ENCODE results near the gene NR1H2.

Gene NR1H2

DNA sequence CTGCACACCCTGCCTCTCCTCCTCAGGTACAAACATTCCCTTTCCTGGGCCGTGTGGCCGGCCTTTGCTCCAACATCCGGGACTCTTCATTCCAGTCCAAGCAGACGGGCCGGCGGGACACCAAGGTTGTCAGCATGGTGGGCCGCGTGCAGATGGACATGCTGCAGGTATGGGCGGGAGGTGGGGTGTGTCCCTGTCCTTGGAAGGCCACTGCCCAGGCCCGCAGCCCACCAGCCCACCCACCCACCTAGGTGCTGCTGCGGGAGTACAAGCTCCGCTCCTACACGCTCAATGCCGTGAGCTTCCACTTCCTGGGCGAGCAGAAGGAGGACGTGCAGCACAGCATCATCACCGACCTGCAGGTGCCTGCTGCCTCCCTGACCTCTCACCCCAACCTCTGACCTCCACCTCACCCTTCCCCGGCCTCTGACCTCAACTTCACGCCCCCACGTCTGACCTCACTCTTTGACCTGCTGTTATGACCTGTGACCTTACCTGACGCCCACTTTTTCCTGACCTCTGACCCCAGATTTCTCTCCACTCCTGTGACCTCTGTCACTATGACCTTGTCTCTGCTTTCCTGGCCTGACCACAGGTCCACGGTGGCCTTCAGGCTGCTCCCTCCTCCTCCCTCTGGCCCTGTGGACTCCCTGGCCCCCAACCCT, 30.0 kb downstream of the NR1H2 start:
- no peak for DNase-seq

DNA sequence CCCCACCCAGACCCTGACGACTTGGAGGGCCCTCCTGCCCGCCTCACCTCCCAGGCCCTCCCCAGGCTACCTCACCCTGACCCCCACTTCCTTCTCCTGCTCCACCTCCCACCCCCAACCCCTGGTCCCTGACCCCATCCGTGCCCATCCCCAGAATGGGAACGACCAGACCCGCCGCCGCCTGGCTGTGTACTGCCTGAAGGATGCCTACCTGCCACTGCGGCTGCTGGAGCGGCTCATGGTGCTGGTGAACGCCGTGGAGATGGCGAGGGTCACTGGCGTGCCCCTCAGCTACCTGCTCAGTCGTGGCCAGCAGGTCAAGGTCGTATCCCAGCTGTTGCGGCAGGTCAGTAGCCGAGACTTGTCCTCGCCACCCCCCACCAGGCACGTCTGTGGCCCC, 30.6 kb downstream of the NR1H2 start:
- no peak for DNase-seq

GRCh38 chr19:50409347-50409746, 33.1 kb downstream of the NR1H2 start:
- DNase-seq = no peak

- DNase-seq = no peak
These were observed 33.9 kb downstream of the NR1H2 start for GRCh38 chr19:50410109-50410508.

- DNase-seq = no peak
These were observed 36.2 kb downstream of the NR1H2 start for GRCh38 chr19:50412419-50412818.

- no peak for DNase-seq
These were observed 36.8 kb downstream of the NR1H2 start for GRCh38 chr19:50413096-50413495.

DNA sequence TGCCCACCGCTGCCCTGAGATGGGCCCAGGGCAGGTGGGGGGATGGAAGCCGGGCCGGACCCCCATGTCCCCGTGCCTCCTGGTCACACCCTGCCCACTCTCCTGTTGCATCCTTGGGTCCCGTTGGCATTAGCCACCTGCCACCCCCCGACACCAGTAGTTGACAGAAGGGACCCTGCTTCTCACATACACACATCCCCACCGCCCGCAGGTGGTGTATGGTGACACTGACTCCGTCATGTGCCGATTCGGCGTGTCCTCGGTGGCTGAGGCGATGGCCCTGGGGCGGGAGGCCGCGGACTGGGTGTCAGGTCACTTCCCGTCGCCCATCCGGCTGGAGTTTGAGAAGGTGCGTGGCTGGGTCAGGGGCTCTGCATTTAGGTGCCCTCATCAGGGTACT, 37.3 kb downstream of the NR1H2 start:
- no peak for DNase-seq

- DNase-seq = peak; percentile 51
These were observed 38.8 kb downstream of the NR1H2 start for GRCh38 chr19:50414864-50415660.

GRCh38 chr19:50415661-50416033, 39.4 kb downstream of the NR1H2 start:
- no peak for DNase-seq

DNA sequence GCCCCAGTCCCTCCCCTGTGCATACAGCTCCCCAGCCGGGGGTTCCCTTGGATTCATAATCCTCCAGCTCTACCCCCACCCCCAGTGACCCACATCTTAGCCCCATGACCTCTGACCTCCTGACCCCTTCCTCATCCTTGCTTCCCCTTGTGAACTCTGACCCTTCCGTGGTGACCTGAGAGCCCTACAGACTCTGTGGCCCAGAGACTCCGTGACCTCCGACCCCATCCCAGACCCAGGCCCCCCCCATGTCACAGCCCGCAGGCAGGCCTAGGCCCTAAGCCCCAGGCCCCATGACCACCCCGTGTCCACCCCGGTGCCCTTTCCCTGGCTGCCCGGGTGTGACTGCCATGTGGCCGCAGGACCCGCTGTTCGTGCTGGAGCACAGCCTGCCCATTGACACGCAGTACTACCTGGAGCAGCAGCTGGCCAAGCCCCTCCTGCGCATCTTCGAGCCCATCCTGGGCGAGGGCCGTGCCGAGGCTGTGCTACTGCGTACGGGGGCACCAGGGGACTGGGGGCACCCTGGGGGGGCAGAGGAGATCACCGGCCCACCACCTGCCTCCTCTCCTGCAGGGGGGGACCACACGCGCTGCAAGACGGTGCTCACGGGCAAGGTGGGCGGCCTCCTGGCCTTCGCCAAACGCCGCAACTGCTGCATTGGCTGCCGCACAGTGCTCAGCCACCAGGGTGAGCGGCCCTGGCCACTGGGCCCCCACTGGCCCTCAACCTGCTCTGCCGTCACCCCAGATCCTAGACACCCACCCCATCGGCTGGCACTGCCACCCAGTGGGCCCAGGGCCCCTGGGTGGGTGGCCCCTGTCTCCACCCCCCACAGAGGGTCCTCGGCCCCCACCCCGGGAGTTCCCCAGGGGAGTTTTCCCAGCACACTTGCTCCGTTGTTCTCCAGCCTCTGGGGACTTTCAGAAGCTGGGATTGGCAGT, 40.0 kb downstream of the NR1H2 start:
- no peak for DNase-seq

- no peak for DNase-seq
These were observed 41.1 kb downstream of the NR1H2 start for GRCh38 chr19:50417111-50418081.

GRCh38 chr19:50418176-50419021, 42.1 kb downstream of the NR1H2 start, which contains the start of gene SPIB:
Gene SPIB (plus strand): TSS chr19:50418938. CDS start chr19:50418963, 25 bp downstream.
- no peak for DNase-seq

- no peak for DNase-seq
These were observed 42.8 kb downstream of the NR1H2 start for GRCh38 chr19:50419022-50419579.

- no peak for DNase-seq
These were observed 43.4 kb downstream of the NR1H2 start for GRCh38 chr19:50419580-50420035.

DNA sequence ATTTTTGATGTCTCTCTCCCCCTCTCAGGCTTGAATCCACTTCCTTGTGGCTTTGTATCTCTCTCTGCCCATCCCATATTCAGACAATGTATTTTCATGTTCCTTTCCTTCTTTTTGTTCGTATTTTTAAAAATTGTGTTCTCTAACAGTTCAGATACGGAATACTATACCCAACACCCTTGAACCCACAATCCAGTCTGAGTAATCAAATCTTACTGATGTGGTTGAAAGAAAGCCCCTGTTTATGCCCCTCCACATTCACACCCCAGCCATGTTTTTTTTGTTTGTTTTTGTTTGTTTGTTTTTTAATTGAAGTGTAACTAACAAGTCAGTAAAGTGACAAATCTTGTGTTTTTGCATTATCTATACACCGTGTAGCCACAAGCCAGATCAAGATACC, 43.9 kb downstream of the NR1H2 start:
- DNase-seq = no peak

GRCh38 chr19:50420808-50421207, 44.6 kb downstream of the NR1H2 start:
- DNase-seq = no peak

- DNase-seq = no peak
These were observed 46.4 kb downstream of the NR1H2 start for GRCh38 chr19:50422397-50423278.

- no peak for DNase-seq
These were observed 47.2 kb downstream of the NR1H2 start for GRCh38 chr19:50423279-50424113.

- no peak for DNase-seq
These were observed 49.3 kb downstream of the NR1H2 start for GRCh38 chr19:50425581-50425980.

Measured in central memory CD4-positive, alpha-beta T cell (primary cell).